GM12873 (cell line): ENCODE data around the gene VIT.

Experiments used
- TF ChIP-seq, protein P1 (sequence below): IDR thresholded peaks from 2 replicates; pipeline ENCODE4 v1.5.1; 2012; ENCODE audit warnings: low read depth, mild to moderate bottlenecking, moderate library complexity, low read length, control low read depth; ENCODE audit not compliant: insufficient read depth; ENCODE audit errors: missing control alignments

The VIT gene

DNA sequence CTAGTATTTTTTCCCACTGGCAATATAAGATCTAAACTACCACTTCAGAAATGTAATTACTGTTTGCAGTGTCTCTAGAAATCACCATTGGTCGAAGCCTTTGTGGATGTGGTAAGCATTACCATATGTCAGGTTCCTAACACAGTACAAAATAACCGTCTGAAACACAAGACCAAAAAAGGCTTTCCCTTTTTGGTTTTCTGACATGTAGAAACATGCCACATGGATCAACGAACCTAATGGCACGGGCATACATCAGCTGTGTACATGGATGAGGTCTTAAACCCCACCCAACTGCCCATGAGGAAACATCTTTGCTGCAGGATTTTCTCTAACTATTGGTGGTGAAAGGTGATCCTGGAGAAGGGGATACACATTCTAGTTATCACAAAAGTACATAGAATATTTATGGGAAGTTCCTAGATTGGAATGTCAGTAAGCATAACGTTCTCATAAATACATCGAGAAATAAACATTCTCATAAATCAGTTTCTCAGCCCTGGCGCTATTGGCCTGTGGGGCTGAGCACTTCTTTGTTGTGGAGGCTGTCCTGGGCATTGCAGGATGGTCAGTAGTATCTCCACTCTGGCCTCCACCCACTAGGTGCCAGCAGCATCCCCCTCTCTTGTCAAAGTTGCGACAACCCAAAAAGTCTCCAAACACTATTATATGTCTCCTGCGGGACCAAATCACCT lies 9.0 kb downstream of the VIT start:
- TF ChIP-seq, protein P1, sequence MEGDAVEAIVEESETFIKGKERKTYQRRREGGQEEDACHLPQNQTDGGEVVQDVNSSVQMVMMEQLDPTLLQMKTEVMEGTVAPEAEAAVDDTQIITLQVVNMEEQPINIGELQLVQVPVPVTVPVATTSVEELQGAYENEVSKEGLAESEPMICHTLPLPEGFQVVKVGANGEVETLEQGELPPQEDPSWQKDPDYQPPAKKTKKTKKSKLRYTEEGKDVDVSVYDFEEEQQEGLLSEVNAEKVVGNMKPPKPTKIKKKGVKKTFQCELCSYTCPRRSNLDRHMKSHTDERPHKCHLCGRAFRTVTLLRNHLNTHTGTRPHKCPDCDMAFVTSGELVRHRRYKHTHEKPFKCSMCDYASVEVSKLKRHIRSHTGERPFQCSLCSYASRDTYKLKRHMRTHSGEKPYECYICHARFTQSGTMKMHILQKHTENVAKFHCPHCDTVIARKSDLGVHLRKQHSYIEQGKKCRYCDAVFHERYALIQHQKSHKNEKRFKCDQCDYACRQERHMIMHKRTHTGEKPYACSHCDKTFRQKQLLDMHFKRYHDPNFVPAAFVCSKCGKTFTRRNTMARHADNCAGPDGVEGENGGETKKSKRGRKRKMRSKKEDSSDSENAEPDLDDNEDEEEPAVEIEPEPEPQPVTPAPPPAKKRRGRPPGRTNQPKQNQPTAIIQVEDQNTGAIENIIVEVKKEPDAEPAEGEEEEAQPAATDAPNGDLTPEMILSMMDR, result no peak

DNA sequence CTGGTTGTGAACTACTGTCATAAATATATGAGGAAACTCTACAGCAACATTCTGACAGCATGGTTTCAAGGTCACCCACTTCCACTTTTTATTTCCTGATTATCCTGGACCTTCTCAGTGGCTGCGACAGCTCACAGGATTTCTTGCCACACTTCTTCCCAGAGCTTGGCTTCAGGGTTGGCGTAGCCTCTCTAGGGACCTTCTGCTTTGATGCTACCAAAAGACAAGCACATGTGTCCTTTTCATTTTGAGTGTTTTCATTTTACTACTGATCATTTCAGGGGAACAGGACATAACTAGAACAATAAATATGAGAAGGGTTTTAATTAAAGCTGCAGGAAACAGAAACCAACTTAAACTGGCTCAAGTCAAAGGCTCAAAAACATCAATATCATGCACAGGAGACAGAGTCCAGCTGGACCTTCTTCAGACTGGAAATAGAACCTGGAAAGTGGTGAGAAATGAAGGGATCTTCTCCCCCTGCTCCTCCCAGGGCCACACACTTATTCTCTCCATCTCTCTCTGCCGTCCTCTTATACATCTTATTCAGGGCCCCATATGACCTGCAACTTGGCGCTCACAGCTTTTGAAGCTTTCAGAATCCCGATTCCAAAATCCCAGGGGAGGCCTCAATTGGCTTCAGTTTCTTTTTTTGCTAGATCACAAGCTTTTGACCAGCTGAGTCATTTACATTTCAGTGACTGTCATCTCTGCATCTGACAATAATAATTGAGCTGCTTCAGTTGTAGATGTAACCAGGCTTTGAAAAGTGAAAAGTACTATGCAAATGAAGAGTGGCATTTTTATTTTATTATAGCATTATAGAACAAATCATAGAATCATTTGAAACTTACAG lies 9.7 kb downstream of the VIT start:
- TF ChIP-seq, protein P1, result no peak

DNA sequence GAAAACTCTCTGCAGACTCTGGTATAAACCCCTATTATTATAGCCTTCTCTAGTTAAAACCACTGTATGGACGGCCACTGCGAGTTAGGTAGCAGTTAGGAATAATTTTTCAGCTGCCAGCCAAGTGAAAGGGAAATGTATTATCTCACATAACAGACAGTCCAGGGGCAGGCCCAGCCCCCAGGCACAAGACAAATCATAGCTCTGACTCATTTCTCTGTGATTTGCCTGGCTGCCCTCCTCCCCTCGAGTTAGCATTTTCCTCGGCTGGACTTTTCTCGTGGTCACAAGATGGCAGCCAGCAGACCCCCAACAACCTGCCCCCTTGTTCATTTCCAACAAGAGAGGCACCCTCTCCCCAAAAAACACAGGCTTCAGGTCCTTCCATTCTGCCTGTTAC lies 10.5 kb downstream of the VIT start:
- TF ChIP-seq, protein P1, result no peak

DNA sequence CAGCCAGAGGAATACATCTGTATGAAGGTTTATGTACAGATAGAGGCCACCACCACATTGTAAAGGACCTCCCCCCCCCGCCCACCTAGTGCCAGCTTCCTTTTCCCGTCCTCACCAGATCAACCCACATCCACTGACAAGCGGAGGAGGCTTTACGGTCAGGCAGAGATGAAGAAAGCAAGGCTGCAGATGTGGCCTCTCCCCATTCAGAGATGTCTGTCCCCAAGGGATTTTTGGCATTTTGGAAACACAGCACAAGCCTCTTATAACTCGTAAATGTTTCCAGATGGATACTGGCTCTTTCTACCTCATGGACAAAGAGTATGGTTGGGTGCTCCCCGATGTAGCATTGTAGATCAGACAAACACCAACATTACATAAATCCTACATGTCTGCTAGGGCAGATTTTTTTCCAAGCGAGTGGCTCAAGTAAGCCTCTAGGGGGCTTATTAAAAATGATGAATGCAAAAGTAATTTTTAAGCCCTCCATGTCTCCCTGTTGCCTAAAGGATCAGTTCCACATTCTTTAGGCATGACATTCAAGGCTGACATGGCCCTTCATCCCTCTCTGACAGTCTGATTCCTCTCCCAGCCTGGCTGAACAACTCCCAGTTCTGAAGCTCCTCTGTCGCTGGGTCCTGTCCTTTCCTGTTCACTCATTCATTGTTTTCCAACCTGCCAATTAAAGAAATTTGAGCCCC lies 11.7 kb downstream of the VIT start:
- TF ChIP-seq, protein P1, result peak; percentile 8

DNA sequence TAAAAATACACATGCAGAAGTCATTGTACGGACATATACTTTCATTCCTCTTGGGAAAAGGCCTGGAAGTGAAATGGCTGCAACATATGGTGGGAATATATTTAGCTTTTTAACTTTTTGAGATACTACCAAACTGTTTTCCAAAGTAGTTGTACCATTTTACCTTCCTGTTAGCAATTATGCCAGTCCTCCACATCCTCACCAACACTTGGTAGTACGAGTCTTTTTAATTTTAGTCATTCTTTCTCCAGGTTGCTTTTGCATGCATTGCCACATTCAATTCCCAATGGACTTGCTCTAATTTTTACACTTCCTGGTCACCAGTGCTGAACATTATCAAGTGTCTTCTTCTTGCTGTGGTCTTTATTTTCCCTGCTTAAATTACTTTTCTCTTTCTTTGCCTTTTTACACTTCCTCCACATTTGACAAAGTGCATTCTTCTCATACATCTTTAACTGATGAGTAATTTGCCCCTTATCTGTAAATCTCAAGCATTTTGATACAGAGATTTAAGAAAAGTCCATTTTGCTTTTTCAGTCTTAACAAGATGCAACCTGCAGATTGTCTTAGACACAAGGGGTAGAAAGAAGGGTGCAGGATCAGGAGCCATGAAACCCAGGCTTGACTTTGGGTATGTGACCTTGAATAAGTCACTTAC lies 14.5 kb downstream of the VIT start:
- TF ChIP-seq, protein P1, result no peak

DNA sequence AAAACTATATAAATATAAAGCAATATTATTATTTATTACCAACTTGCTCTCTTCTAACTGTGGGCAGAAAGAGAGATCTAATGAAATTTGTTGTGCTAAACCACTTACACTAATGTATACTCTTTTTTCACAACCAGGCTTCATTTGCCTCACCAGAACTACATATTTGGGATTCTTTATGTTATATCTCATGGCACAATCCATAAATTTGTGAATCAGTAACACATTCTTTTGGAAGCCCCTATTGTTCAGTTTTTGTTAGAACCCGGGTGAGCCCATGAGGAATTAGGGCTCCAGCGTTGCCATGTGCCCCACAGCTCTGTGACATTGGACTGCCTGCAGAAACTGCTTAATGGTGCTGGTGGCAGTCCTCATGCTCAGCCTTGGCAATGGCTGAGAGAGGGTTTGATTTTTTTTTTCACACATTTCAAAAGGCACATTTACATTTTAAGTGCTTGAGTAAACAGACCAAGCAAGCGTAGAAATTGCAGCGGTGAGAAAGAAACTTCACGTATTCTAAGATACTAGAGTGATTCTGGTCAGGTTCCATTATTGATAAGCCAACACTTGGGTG lies 15.3 kb downstream of the VIT start:
- TF ChIP-seq, protein P1, result no peak
